LNCaP clone FGC (cell line): ENCODE data around the gene SIGLEC9.

Source experiments
- DNase-seq: peaks from one replicate; pipeline ENCODE4 v3.0.0-alpha.2; 2011; ENCODE audit warnings: low read depth
- H3K4me3 ChIP-seq: 2 replicates; pipeline ENCODE4 v1.5.1; 2011; ENCODE audit warnings: mild to moderate bottlenecking, low read depth, low read length, control low read depth
- CTCF ChIP-seq: IDR thresholded peaks from 2 replicates; pipeline ENCODE4 v1.5.1; 2012; ENCODE audit warnings: mild to moderate bottlenecking; ENCODE audit not compliant: control insufficient read depth, insufficient read depth; ENCODE audit errors: extremely low read depth

SIGLEC9 gene

GRCh38 chr19:51103926-51104341, 20.8 kb upstream of the SIGLEC9 start:
- H3K4me3 ChIP-seq = no peak overlapping the region
- no peak for DNase-seq
- TF ChIP-seq CTCF = no peak

GRCh38 chr19:51107406-51108065, 17.2 kb upstream of the SIGLEC9 start:
- DNase-seq = no peak
- H3K4me3 ChIP-seq = peak overlapping the region; percentile 68
- TF ChIP-seq CTCF = peak; percentile 14; the same call in 1 of the 2 replicates

GRCh38 chr19:51108066-51108804, 16.5 kb upstream of the SIGLEC9 start, which contains the start of gene CTU1:
Gene CTU1 (minus strand): TSS chr19:51108409. CDS start chr19:51104569, 3,840 bp downstream.
- peak; percentile 99 for DNase-seq
- no peak for TF ChIP-seq CTCF
- peak within 1 kb of the TSS; percentile 68 for H3K4me3 ChIP-seq

GRCh38 chr19:51108805-51109146, 15.9 kb upstream of the SIGLEC9 start:
- TF ChIP-seq CTCF = no peak
- no peak for DNase-seq
- H3K4me3 ChIP-seq = peak overlapping the region; percentile 68

- H3K4me3 ChIP-seq = no peak overlapping the region
- DNase-seq = no peak
These were observed 14.1 kb upstream of the SIGLEC9 start for GRCh38 chr19:51110666-51110971.

GRCh38 chr19:51111606-51112005, 13.1 kb upstream of the SIGLEC9 start:
- 0 out of 2 replicates have a peak, but pooled peaks have one; percentile 5 for TF ChIP-seq CTCF
- DNase-seq = no peak
- H3K4me3 ChIP-seq = no peak overlapping the region

More at GRCh38 chr19:51110666-51110971, 14.1 kb upstream of the SIGLEC9 start:
- TF ChIP-seq CTCF = no peak

GRCh38 chr19:51114087-51114729, 10.5 kb upstream of the SIGLEC9 start:
- TF ChIP-seq CTCF = no peak
- H3K4me3 ChIP-seq = no peak overlapping the region
- no peak for DNase-seq
